Esophagus squamous epithelium (tissue), 4 donors: ENCODE measurements around the gene TTC39B.

Source experiments
- CTCF ChIP-seq, 6 experiments: fragments of 450-650 bp in 4 of 6; fragments of 200-600 bp in 2 of 6; sonication (generic) in 2 of 6; IDR thresholded peaks; one replicate each; pipeline ENCODE4 v1.5.1; 2016 to 2019; ENCODE audit warnings: antibody characterized with exemption in 6 of 6, mild to moderate bottlenecking in 4 of 6, moderate library complexity in 4 of 6
- POLR2A ChIP-seq, 4 donors: fragments of 450-650 bp; IDR thresholded peaks; one replicate each; pipeline ENCODE4 v1.6.1; 2017; ENCODE audit warnings: antibody characterized with exemption in 4 of 4, mild to moderate bottlenecking in 4 of 4, moderate library complexity in 3 of 4

DNA sequence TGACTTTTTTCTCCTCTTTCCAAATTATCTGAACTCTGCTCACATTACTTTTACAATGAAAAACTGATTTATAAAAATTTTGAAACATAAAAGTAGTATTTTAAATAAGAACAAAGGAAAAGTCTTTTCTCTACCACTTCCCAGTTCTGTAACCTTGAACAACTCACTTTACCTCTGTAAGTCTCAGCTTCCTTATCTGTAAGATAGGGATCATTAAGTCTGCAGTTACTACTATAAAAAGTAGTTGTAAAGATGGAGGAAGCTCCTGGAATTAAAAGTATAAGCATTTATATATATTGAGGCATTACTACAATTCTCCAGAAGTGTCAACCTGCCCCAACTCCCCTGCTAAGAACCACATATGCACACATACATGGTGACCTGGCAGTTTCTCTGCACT, 88.0 kb downstream of the TTC39B start:
- TF ChIP-seq CTCF (IDR thresholded peaks at IDR 0.05): no peak
- TF ChIP-seq POLR2A (IDR thresholded peaks at IDR 0.05): no peak
